B cell (primary cell): ENCODE measurements around the gene CRAMP1. TPM values are rescaled to one million over a fixed set of nuclear protein-coding genes. Genes with fewer than 3 reads are reported as not detected.

Experiments
- ATAC-seq: fragments of 200-7000 bp; cut with Tn5 transposase; one replicate; pipeline ENCODE4 v1.10.0; 2021; ENCODE audit warnings: low read depth, mild to moderate bottlenecking, moderate number of reproducible peaks, moderate library complexity
- CTCF ChIA-PET: fragments of 350-600 bp; sonication (Branson Sonifier 250); formaldehyde crosslinking; loops from one replicate; lab custom pipeline; 2021; ENCODE audit warnings: antibody characterized with exemption, inconsistent platforms; lab: Charles Lee
- POLR2A ChIA-PET: fragments of 350-600 bp; sonication (Branson Sonifier 250); formaldehyde crosslinking; loops from one replicate; lab custom pipeline; 2021; ENCODE audit warnings: antibody characterized with exemption; lab: Charles Lee
- DNase-seq: peaks from one replicate; pipeline ENCODE4 v3.0.0; 2013
- H2AFZ ChIP-seq: 2 replicates; pipeline ENCODE4 v1.6.1; 2012; ENCODE audit warnings: mild to moderate bottlenecking, low read depth, low read length; ENCODE audit not compliant: insufficient read depth, poor library complexity, severe bottlenecking
- H3K27ac ChIP-seq, 2 donors: 1 replicate in 1 of 2; 2 replicates in 1 of 2; pipeline ENCODE4 v1.5.1; 2012 to 2013; ENCODE audit warnings: low read length in 2 of 2, mild to moderate bottlenecking in 2 of 2, moderate library complexity in 1 of 2
- H3K27me3 ChIP-seq, 4 experiments: fragments of 200-600 bp in 1 of 4; sonication (generic) in 1 of 4; replicated peaks in 1 of 4; 1 replicate in 2 of 4; 2 replicates in 2 of 4; pipeline versions ENCODE4 v1.6.1 to v1.7.0; 2013 to 2016; ENCODE audit warnings: low read length in 3 of 4, mild to moderate bottlenecking in 2 of 4, mixed read lengths in 1 of 4, moderate library complexity in 1 of 4; ENCODE audit not compliant: insufficient read depth in 4 of 4, control insufficient read depth in 3 of 4; ENCODE audit errors: control extremely low read depth in 1 of 4
- H3K36me3 ChIP-seq, 2 experiments: replicated peaks in 1 of 2; 1 replicate in 1 of 2; 2 replicates in 1 of 2; pipeline versions ENCODE4 v1.6.1 to v1.7.1; 2013; ENCODE audit warnings: low read length in 1 of 2; ENCODE audit not compliant: insufficient read depth in 2 of 2, control insufficient read depth in 1 of 2; ENCODE audit errors: control extremely low read depth in 1 of 2, extremely low read depth in 1 of 2
- H3K4me1 ChIP-seq, 2 donors: fragments of 200-600 bp in 1 of 2; sonication (generic) in 1 of 2; 1 replicate in 1 of 2; 2 replicates in 1 of 2; pipeline versions ENCODE4 v1.5.1 to v1.6.1; 2013 to 2017; ENCODE audit warnings: low read length in 2 of 2; ENCODE audit not compliant: control insufficient read depth in 2 of 2, insufficient read depth in 2 of 2
- H3K4me2 ChIP-seq: replicated peaks from 2 replicates; pipeline ENCODE3; 2012; ENCODE audit warnings: mild to moderate bottlenecking, low read depth, low read length; ENCODE audit not compliant: poor library complexity, severe bottlenecking
- H3K4me3 ChIP-seq, 5 experiments: fragments of 200-600 bp in 1 of 5; sonication (generic) in 1 of 5; 1 replicate in 3 of 5; 2 replicates in 2 of 5; pipeline versions ENCODE4 v1.5.1 to v1.7.0; 2011 to 2016; ENCODE audit warnings: low read length in 4 of 5, mild to moderate bottlenecking in 4 of 5, low read depth in 2 of 5, control low read depth in 1 of 5, moderate library complexity in 1 of 5; ENCODE audit not compliant: insufficient read depth in 1 of 5; ENCODE audit errors: control extremely low read depth in 1 of 5, extremely low read depth in 1 of 5
- H3K79me2 ChIP-seq: fragments of 200-600 bp; sonication (generic); one replicate; pipeline ENCODE4 v1.6.0; 2016; ENCODE audit warnings: low read length; ENCODE audit not compliant: control insufficient read depth, insufficient read depth
- H3K9ac ChIP-seq: fragments of 200-600 bp; sonication (generic); 2 replicates; pipeline ENCODE4 v1.6.1; 2017; ENCODE audit warnings: mild to moderate bottlenecking, low read length, moderate library complexity
- H3K9me3 ChIP-seq, 3 donors: one replicate each; pipeline versions ENCODE4 v1.6.1 to v1.7.1; 2013; ENCODE audit warnings: low read length in 2 of 3; ENCODE audit not compliant: control insufficient read depth in 2 of 3, insufficient read depth in 1 of 3; ENCODE audit errors: control extremely low read depth in 1 of 3
- H4K20me1 ChIP-seq: 2 replicates; pipeline ENCODE4 v1.6.0; 2012; ENCODE audit warnings: mild to moderate bottlenecking, low read length; ENCODE audit not compliant: insufficient read depth, control insufficient read depth, poor library complexity, severe bottlenecking
- H3K27ac Mint-ChIP-seq: one replicate; pipeline ENCODE4 v1.8.0; 2021; ENCODE audit warnings: mixed read lengths
- H3K27me3 Mint-ChIP-seq: one replicate; pipeline ENCODE4 v1.8.0; 2021; ENCODE audit warnings: mixed read lengths
- H3K4me1 Mint-ChIP-seq: one replicate; pipeline ENCODE4 v1.8.0; 2021; ENCODE audit warnings: mixed read lengths
- H3K4me3 Mint-ChIP-seq: one replicate; pipeline ENCODE4 v1.8.0; 2021; ENCODE audit warnings: mixed read lengths
- H3K9me3 Mint-ChIP-seq: one replicate; pipeline ENCODE4 v1.8.0; 2022; ENCODE audit warnings: mixed read lengths; ENCODE audit not compliant: insufficient read depth
- EZH2 ChIP-seq: IDR thresholded peaks from 2 replicates; pipeline ENCODE4 v1.6.1; 2012; ENCODE audit warnings: borderline replicate concordance, low read depth, mild to moderate bottlenecking, moderate library complexity, low read length; ENCODE audit not compliant: insufficient read depth, poor library complexity, severe bottlenecking
- WGBS: methylation state at CpG from one replicate; pipeline ENCODE4 v1.1.5; 2013; ENCODE audit warnings: missing lambda C conversion rate; ENCODE audit not compliant: insufficient coverage; 5-methylcytosine and 5-hydroxymethylcytosine counted together
- intact Hi-C: fragments of 100-400 bp; cut with micrococcal nuclease; formaldehyde crosslinking; loops from one replicate; pipeline ENCODE4 v1.10.0; 2022
- polyA plus RNA-seq: library from polyadenylated mRNA; depleted of rRNA; stranded (reverse); fragments of >200 nt; gene quantifications from 2 replicates; pipeline ENCODE4 v1.2.3, GENCODE V29; 2012
- total RNA-seq, 2 donors: library from RNA; stranded (reverse); fragments of 120-200 nt in 1 of 2; gene quantifications; 1 replicate in 1 of 2; 2 replicates in 1 of 2; pipeline versions ENCODE4 v1.2.3 to v1.2.4, GENCODE V29; 2013 to 2022
- TF ChIP-seq, protein P1 (sequence below): fragments of 200-600 bp; IDR thresholded peaks from one replicate; pipeline ENCODE4 v1.8.0; 2022; ENCODE audit warnings: antibody characterized with exemption, mild to moderate bottlenecking

Gene CRAMP1
- total and polyA plus RNA-seq, 2 donors (not counting 1 experiment from before 2014, with no cell fraction given), result 21.0 to 33.9 TPM

DNA sequence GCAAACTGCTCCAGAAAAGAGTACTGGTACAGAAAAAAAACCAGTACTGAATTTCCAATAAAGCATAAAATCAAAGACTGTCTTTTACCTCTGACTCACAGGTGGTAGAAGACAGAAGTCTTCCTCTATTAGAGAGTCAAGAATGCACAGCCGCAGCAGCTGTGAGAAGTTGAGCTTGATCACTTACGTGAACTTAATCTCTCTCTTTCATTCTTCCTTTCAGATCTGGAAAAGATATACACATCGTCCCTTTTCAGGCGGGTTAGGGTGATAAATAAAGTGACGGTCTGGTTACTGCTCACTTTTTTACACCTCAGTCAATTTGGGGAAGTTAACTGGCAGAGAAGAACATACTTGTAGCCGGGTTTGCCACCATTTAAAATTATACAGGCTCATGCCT lies 4.2 kb upstream of the CRAMP1 start:
- Mint-ChIP-seq H3K4me1 (peaks cover 25% of the 10 kb centered on the region), H3K27ac (peak overlapping the region; percentile 47), H3K9me3 (no peaks in the 10 kb centered on the region), H3K4me3 (peak overlapping the region; percentile 46), H3K27me3 (no peaks in the 10 kb centered on the region)
- ATAC-seq, result no peak
- peak; percentile 53 for DNase-seq
- Histone ChIP-seq H3K27ac (peak overlapping the region; percentile 13 to 52), H3K9me3 (peaks cover 0 to 14% (median 7%) of the 10 kb centered on the region in 3 donors), H3K27me3 (peaks cover 0 to 2% (median 0%) of the 10 kb centered on the region in 4 experiments), H3K36me3 (peaks cover 0 to 3% of the 10 kb centered on the region in 2 experiments), H4K20me1 (peaks cover 5% of the 10 kb centered on the region), H3K4me2 (peak overlapping the region; percentile 19), H3K4me1 (peaks cover 21 to 43% of the 10 kb centered on the region in 2 donors), H3K79me2 (peaks cover 4% of the 10 kb centered on the region), H3K4me3 (no peak overlapping the region), H3K9ac (no peak overlapping the region), H2AFZ (peak overlapping the region; percentile 39)
- ChIA-PET CTCF (no interaction called here), POLR2A (no interaction called here)
- WGBS, result 5% methylated on average over 2 of the region's 6 CpGs
- TF ChIP-seq EZH2, result no peak
- TF ChIP-seq, protein P1, sequence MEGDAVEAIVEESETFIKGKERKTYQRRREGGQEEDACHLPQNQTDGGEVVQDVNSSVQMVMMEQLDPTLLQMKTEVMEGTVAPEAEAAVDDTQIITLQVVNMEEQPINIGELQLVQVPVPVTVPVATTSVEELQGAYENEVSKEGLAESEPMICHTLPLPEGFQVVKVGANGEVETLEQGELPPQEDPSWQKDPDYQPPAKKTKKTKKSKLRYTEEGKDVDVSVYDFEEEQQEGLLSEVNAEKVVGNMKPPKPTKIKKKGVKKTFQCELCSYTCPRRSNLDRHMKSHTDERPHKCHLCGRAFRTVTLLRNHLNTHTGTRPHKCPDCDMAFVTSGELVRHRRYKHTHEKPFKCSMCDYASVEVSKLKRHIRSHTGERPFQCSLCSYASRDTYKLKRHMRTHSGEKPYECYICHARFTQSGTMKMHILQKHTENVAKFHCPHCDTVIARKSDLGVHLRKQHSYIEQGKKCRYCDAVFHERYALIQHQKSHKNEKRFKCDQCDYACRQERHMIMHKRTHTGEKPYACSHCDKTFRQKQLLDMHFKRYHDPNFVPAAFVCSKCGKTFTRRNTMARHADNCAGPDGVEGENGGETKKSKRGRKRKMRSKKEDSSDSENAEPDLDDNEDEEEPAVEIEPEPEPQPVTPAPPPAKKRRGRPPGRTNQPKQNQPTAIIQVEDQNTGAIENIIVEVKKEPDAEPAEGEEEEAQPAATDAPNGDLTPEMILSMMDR, result no peak
- intact Hi-C loops, result no loop called here

DNA sequence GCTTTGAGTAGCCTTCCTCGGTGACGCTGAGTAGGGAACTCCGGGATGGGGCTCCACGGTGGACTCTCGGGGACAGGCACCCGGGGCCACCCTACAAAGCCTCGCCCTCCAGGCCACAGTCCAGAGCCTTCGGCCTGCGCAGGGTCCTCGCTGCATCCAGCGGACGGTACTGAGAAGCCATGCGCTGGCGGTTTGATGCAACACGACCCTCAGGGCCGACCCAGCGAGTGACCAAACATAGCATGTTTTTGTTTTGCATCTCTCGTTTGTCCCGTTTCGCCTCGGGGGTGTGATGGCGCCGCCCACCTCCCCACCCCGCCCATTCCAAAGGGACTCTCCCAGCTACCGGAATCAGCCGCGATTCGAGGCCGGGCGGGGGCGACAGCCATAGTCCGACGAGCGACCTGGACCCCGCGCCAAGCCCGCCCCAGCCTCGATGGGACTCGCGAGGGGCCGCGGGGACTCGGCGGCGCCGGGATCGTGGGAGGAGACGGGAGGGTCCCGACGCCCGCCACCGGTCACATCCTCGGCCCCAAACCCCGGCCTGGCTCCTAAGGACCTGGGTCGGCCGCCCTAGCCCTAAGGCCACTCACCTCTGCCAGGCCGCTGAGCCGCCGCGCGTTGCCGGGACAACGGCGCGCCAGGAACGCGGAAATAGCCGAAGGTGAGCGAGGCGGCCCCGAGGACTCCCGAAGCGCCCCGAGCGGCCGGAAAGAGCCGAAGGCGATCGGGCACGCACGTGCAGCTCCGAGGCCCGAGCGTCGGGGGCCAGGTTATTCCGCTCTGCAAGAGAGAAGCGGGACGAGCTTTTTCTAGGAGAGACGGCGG lies 1.9 kb upstream of the CRAMP1 start:
- 5% methylated on average over 90 of the region's 90 CpGs for WGBS
- Histone ChIP-seq H4K20me1 (peaks cover 20% of the 10 kb centered on the region), H3K9ac (peak overlapping the region; percentile 71), H3K27ac (peak overlapping the region; percentile 48 to 63), H3K36me3 (peaks cover under 1 to 3% of the 10 kb centered on the region in 2 experiments), H3K27me3 (peaks cover 0 to 15% (median 1%) of the 10 kb centered on the region in 4 experiments), H3K4me3 (peak overlapping the region in 4 of 5 experiments; percentile 61 to 75 (median 70)), H3K4me1 (peaks cover 36 to 58% of the 10 kb centered on the region in 2 donors), H3K4me2 (peak overlapping the region; percentile 91), H2AFZ (peak overlapping the region; percentile 89), H3K79me2 (peaks cover 14% of the 10 kb centered on the region), H3K9me3 (peaks cover 0 to 14% (median 7%) of the 10 kb centered on the region in 3 donors)
- Mint-ChIP-seq H3K27ac (peak overlapping the region; percentile 80), H3K9me3 (no peaks in the 10 kb centered on the region), H3K4me3 (peak overlapping the region; percentile 94), H3K27me3 (peaks cover 4% of the 10 kb centered on the region), H3K4me1 (peaks cover 37% of the 10 kb centered on the region)
- intact Hi-C loops, result loop anchor here (5.0 to 10.0 kb wide), 6 partner anchors 97 to 1208 kb away; partner anchors contain the start of genes CCDC78, DECR2, FAHD1 and HAGH
- TF ChIP-seq, protein P1, result no peak
- TF ChIP-seq EZH2, result no peak
- CTCF ChIA-PET, result no interaction called here
- POLR2A ChIA-PET, result interaction anchor here (1.0 to 1.1 kb wide), 2 partner anchors 97 to 193 kb away, joined by 3 to 11 read pairs; no protein-coding TSS in a partner anchor
- DNase-seq, result peak; percentile 95
- peak; percentile 46 for ATAC-seq
